Activated T-cell treated with anti-CD3 and anti-CD28 coated beads, Interleukin-2, amount 50 U/mL, for 24 hours (primary cell): Measurements from ENCODE around the gene GTF2H4.

ENCODE experiments used
- DNase-seq: peaks from one replicate; pipeline ENCODE4 v3.0.0-alpha.2; 2020
- H3K27ac Mint-ChIP-seq: 2 replicates; pipeline ENCODE4 v1.8.0; 2020; ENCODE audit warnings: mild to moderate bottlenecking, mixed read lengths
- H3K27me3 Mint-ChIP-seq: 2 replicates; pipeline ENCODE4 v1.8.0; 2020; ENCODE audit warnings: mixed read lengths
- H3K36me3 Mint-ChIP-seq: 2 replicates; pipeline ENCODE4 v1.8.0; 2020; ENCODE audit warnings: low read depth, mixed read lengths
- H3K4me1 Mint-ChIP-seq: 2 replicates; pipeline ENCODE4 v1.8.0; 2020; ENCODE audit warnings: low read depth, mixed read lengths
- H3K4me3 Mint-ChIP-seq: 2 replicates; pipeline ENCODE4 v1.8.0; 2020; ENCODE audit warnings: mild to moderate bottlenecking, moderate library complexity, mixed read lengths
- H3K9me3 Mint-ChIP-seq: 2 replicates; pipeline ENCODE4 v1.8.0; 2020; ENCODE audit warnings: mixed read lengths

Gene GTF2H4

DNA sequence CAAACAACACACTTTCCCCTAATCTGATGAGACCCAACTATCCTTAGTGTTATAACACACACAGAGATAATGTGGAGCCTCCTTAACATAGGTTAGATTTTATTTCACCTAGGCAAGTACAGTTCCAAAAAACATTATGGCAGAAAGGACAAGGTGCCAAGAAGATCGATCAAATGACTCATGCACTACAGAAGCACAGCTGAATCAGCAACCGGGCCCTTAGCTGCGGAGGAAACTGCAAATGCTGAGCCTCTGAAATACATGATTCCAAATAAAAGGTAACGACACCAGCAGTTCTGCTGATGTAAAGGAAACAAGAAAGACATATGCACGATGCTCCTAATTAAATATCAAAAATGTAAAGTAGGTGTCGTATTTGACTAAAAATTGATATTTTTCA, 55.6 kb downstream of the GTF2H4 start:
- no peak overlapping the region for H3K27ac Mint-ChIP-seq
- H3K4me1 Mint-ChIP-seq = peaks cover 8% of the 10 kb centered on the region
- H3K36me3 Mint-ChIP-seq = no peaks in the 10 kb centered on the region
- no peak overlapping the region for H3K4me3 Mint-ChIP-seq
- H3K9me3 Mint-ChIP-seq = no peaks in the 10 kb centered on the region
- H3K27me3 Mint-ChIP-seq = peaks cover 34% of the 10 kb centered on the region
- DNase-seq = no peak
